ENCODE results near the gene ARL14EPL.

The ARL14EPL gene

GRCh38 chr5:116025866-116026265 is 6.4 kb upstream of the ARL14EPL start:
- WGBS (ENCODE audit: insufficient coverage): 100% methylated on average over 1 of the region's 1 CpG

GRCh38 chr5:116032991-116033390 is 719 bp downstream of the ARL14EPL start:
- Histone ChIP-seq H3K27me3 (replicated peaks in 2 of 5; ENCODE audit: control insufficient read depth in 4 of 5, insufficient read depth in 5 of 5, low read length in 4 of 5) (no peaks in the 10 kb centered on the region), H3K9me3 (ENCODE audit: control extremely low read depth in 1 of 5, control insufficient read depth in 4 of 5, insufficient read depth in 2 of 5, low read depth in 1 of 5, low read length in 4 of 5) (no peaks in the 10 kb centered on the region), H3K36me3 (ENCODE audit: control insufficient read depth in 4 of 4, insufficient read depth in 4 of 4, low read length in 3 of 4) (no peaks in the 10 kb centered on the region), H3K27ac (ENCODE audit: insufficient read depth in 1 of 2, low read depth in 1 of 2, low read length in 2 of 2, poor library complexity in 1 of 2, severe bottlenecking in 2 of 2) (no peak overlapping the region), H3K4me3 (ENCODE audit: control insufficient read depth in 1 of 7, extremely low read depth in 1 of 7, insufficient read depth in 4 of 7, low read depth in 2 of 7, low read length in 6 of 7) (no peak overlapping the region), H3K4me1 (ENCODE audit: control extremely low read depth in 1 of 4, control insufficient read depth in 4 of 4, insufficient read depth in 4 of 4, low read length in 3 of 4) (peaks cover 0 to 12% (median 5%) of the 10 kb centered on the region in 4 experiments)
- DNase-seq: no peak
- CTCF ChIA-PET: no interaction called here
- no CpG with 5 or more reads among the region's 3 CpGs for WGBS (ENCODE audit: insufficient coverage)
- POLR2A ChIA-PET: no interaction called here

More at GRCh38 chr5:116025866-116026265, 6.4 kb upstream of the ARL14EPL start:
- ChIA-PET POLR2A (no interaction called here), CTCF (no interaction called here)
- Histone ChIP-seq H3K36me3 (ENCODE audit: control insufficient read depth in 4 of 4, insufficient read depth in 4 of 4, low read length in 3 of 4) (no peaks in the 10 kb centered on the region), H3K4me1 (ENCODE audit: control extremely low read depth in 1 of 4, control insufficient read depth in 4 of 4, insufficient read depth in 4 of 4, low read length in 3 of 4) (no peaks in the 10 kb centered on the region), H3K27ac (ENCODE audit: insufficient read depth in 1 of 2, low read depth in 1 of 2, low read length in 2 of 2, poor library complexity in 1 of 2, severe bottlenecking in 2 of 2) (no peak overlapping the region), H3K4me3 (ENCODE audit: control insufficient read depth in 1 of 7, extremely low read depth in 1 of 7, insufficient read depth in 4 of 7, low read depth in 2 of 7, low read length in 6 of 7) (no peak overlapping the region), H3K27me3 (replicated peaks in 2 of 5; ENCODE audit: control insufficient read depth in 4 of 5, insufficient read depth in 5 of 5, low read length in 4 of 5) (no peaks in the 10 kb centered on the region), H3K9me3 (ENCODE audit: control extremely low read depth in 1 of 5, control insufficient read depth in 4 of 5, insufficient read depth in 2 of 5, low read depth in 1 of 5, low read length in 4 of 5) (no peaks in the 10 kb centered on the region)
- DNase-seq: no peak

- POLR2A ChIA-PET: no interaction called here
Measured at GRCh38 chr5:116035123-116035522, 2.9 kb downstream of the ARL14EPL start.

GRCh38 chr5:116037236-116037822 is 5.1 kb downstream of the ARL14EPL start:
- WGBS (ENCODE audit: insufficient coverage): 95% methylated on average over 2 of the region's 3 CpGs
- no peak overlapping the region for H3K4me3 ChIP-seq (ENCODE audit: control insufficient read depth in 1 of 7, extremely low read depth in 1 of 7, insufficient read depth in 4 of 7, low read depth in 2 of 7, low read length in 6 of 7)
- no peaks in the 10 kb centered on the region for H3K36me3 ChIP-seq (ENCODE audit: control insufficient read depth in 4 of 4, insufficient read depth in 4 of 4, low read length in 3 of 4)
- POLR2A ChIA-PET: no interaction called here
- H3K9me3 ChIP-seq (ENCODE audit: control extremely low read depth in 1 of 5, control insufficient read depth in 4 of 5, insufficient read depth in 2 of 5, low read depth in 1 of 5, low read length in 4 of 5): no peaks in the 10 kb centered on the region
- H3K27ac ChIP-seq (ENCODE audit: insufficient read depth in 1 of 2, low read depth in 1 of 2, low read length in 2 of 2, poor library complexity in 1 of 2, severe bottlenecking in 2 of 2): no peak overlapping the region
- H3K27me3 ChIP-seq (replicated peaks in 2 of 5; ENCODE audit: control insufficient read depth in 4 of 5, insufficient read depth in 5 of 5, low read length in 4 of 5): no peaks in the 10 kb centered on the region
- peak in 2 of 3 donors; percentile 9 to 14 for DNase-seq
- CTCF ChIA-PET: no interaction called here
- peaks cover 11 to 26% (median 13%) of the 10 kb centered on the region in 4 experiments for H3K4me1 ChIP-seq (ENCODE audit: control extremely low read depth in 1 of 4, control insufficient read depth in 4 of 4, insufficient read depth in 4 of 4, low read length in 3 of 4)

More at GRCh38 chr5:116035123-116035522, 2.9 kb downstream of the ARL14EPL start:
- Histone ChIP-seq H3K27me3 (replicated peaks in 2 of 5; ENCODE audit: control insufficient read depth in 4 of 5, insufficient read depth in 5 of 5, low read length in 4 of 5) (no peaks in the 10 kb centered on the region), H3K27ac (ENCODE audit: insufficient read depth in 1 of 2, low read depth in 1 of 2, low read length in 2 of 2, poor library complexity in 1 of 2, severe bottlenecking in 2 of 2) (no peak overlapping the region), H3K36me3 (ENCODE audit: control insufficient read depth in 4 of 4, insufficient read depth in 4 of 4, low read length in 3 of 4) (no peaks in the 10 kb centered on the region), H3K9me3 (ENCODE audit: control extremely low read depth in 1 of 5, control insufficient read depth in 4 of 5, insufficient read depth in 2 of 5, low read depth in 1 of 5, low read length in 4 of 5) (no peaks in the 10 kb centered on the region), H3K4me3 (ENCODE audit: control insufficient read depth in 1 of 7, extremely low read depth in 1 of 7, insufficient read depth in 4 of 7, low read depth in 2 of 7, low read length in 6 of 7) (no peak overlapping the region), H3K4me1 (ENCODE audit: control extremely low read depth in 1 of 4, control insufficient read depth in 4 of 4, insufficient read depth in 4 of 4, low read length in 3 of 4) (peaks cover 11 to 26% (median 15%) of the 10 kb centered on the region in 4 experiments)
- no peak for DNase-seq
- 94% methylated on average over 2 of the region's 5 CpGs for WGBS (ENCODE audit: insufficient coverage)
- CTCF ChIA-PET: interaction anchor here (1.5 kb wide), 1 partner anchor 33 kb away, joined by 4 read pairs; no protein-coding TSS in a partner anchor

- peak overlapping the region in 1 of 7 experiments; percentile 39 for H3K4me3 ChIP-seq (ENCODE audit: control insufficient read depth in 1 of 7, extremely low read depth in 1 of 7, insufficient read depth in 4 of 7, low read depth in 2 of 7, low read length in 6 of 7)
- H3K36me3 ChIP-seq (ENCODE audit: control insufficient read depth in 4 of 4, insufficient read depth in 4 of 4, low read length in 3 of 4): no peaks in the 10 kb centered on the region
- WGBS (ENCODE audit: insufficient coverage): 20% methylated on average over 2 of the region's 3 CpGs
- H3K27me3 ChIP-seq (replicated peaks in 2 of 5; ENCODE audit: control insufficient read depth in 4 of 5, insufficient read depth in 5 of 5, low read length in 4 of 5): no peaks in the 10 kb centered on the region
- no peaks in the 10 kb centered on the region for H3K9me3 ChIP-seq (ENCODE audit: control extremely low read depth in 1 of 5, control insufficient read depth in 4 of 5, insufficient read depth in 2 of 5, low read depth in 1 of 5, low read length in 4 of 5)
- H3K27ac ChIP-seq (ENCODE audit: insufficient read depth in 1 of 2, low read depth in 1 of 2, low read length in 2 of 2, poor library complexity in 1 of 2, severe bottlenecking in 2 of 2): no peak overlapping the region
- H3K4me1 ChIP-seq (ENCODE audit: control extremely low read depth in 1 of 4, control insufficient read depth in 4 of 4, insufficient read depth in 4 of 4, low read length in 3 of 4): peaks cover 11 to 22% (median 13%) of the 10 kb centered on the region in 4 experiments
- ChIA-PET CTCF (no interaction called here), POLR2A (no interaction called here)
- peak; percentile 9 to 64 (median 48) for DNase-seq
Measured at GRCh38 chr5:116038817-116039216, 6.5 kb downstream of the ARL14EPL start.

- CTCF ChIA-PET: interaction anchor here (1.1 kb wide), 1 partner anchor 26 kb away, joined by 3 read pairs; no protein-coding TSS in a partner anchor
- no peak for DNase-seq
- POLR2A ChIA-PET: no interaction called here
Measured at GRCh38 chr5:116042375-116042774, 10.1 kb downstream of the ARL14EPL start.

GRCh38 chr5:116044073-116044472 is 11.8 kb downstream of the ARL14EPL start:
- no peaks in the 10 kb centered on the region for H3K27me3 ChIP-seq (replicated peaks in 2 of 5; ENCODE audit: control insufficient read depth in 4 of 5, insufficient read depth in 5 of 5, low read length in 4 of 5)
- no peaks in the 10 kb centered on the region for H3K9me3 ChIP-seq (ENCODE audit: control extremely low read depth in 1 of 5, control insufficient read depth in 4 of 5, insufficient read depth in 2 of 5, low read depth in 1 of 5, low read length in 4 of 5)
- ChIA-PET POLR2A (no interaction called here), CTCF (interaction anchor here (1.0 kb wide), 1 partner anchor 25 kb away, joined by 3 read pairs; no protein-coding TSS in a partner anchor)
- H3K27ac ChIP-seq (ENCODE audit: insufficient read depth in 1 of 2, low read depth in 1 of 2, low read length in 2 of 2, poor library complexity in 1 of 2, severe bottlenecking in 2 of 2): no peak overlapping the region
- no CpG with 5 or more reads among the region's 3 CpGs for WGBS (ENCODE audit: insufficient coverage)
- no peak overlapping the region for H3K4me3 ChIP-seq (ENCODE audit: control insufficient read depth in 1 of 7, extremely low read depth in 1 of 7, insufficient read depth in 4 of 7, low read depth in 2 of 7, low read length in 6 of 7)
- peaks cover 0 to 4% (median 2%) of the 10 kb centered on the region in 4 experiments for H3K4me1 ChIP-seq (ENCODE audit: control extremely low read depth in 1 of 4, control insufficient read depth in 4 of 4, insufficient read depth in 4 of 4, low read length in 3 of 4)
- H3K36me3 ChIP-seq (ENCODE audit: control insufficient read depth in 4 of 4, insufficient read depth in 4 of 4, low read length in 3 of 4): no peaks in the 10 kb centered on the region
- DNase-seq: no peak

More at GRCh38 chr5:116042375-116042774, 10.1 kb downstream of the ARL14EPL start:
- Histone ChIP-seq H3K4me1 (ENCODE audit: control extremely low read depth in 1 of 4, control insufficient read depth in 4 of 4, insufficient read depth in 4 of 4, low read length in 3 of 4) (peaks cover 11 to 20% (median 11%) of the 10 kb centered on the region in 4 experiments), H3K9me3 (ENCODE audit: control extremely low read depth in 1 of 5, control insufficient read depth in 4 of 5, insufficient read depth in 2 of 5, low read depth in 1 of 5, low read length in 4 of 5) (no peaks in the 10 kb centered on the region), H3K27ac (ENCODE audit: insufficient read depth in 1 of 2, low read depth in 1 of 2, low read length in 2 of 2, poor library complexity in 1 of 2, severe bottlenecking in 2 of 2) (no peak overlapping the region), H3K36me3 (ENCODE audit: control insufficient read depth in 4 of 4, insufficient read depth in 4 of 4, low read length in 3 of 4) (no peaks in the 10 kb centered on the region), H3K4me3 (ENCODE audit: control insufficient read depth in 1 of 7, extremely low read depth in 1 of 7, insufficient read depth in 4 of 7, low read depth in 2 of 7, low read length in 6 of 7) (no peak overlapping the region), H3K27me3 (replicated peaks in 2 of 5; ENCODE audit: control insufficient read depth in 4 of 5, insufficient read depth in 5 of 5, low read length in 4 of 5) (no peaks in the 10 kb centered on the region)
